ENCODE results near the gene BRCA1.

DNA sequence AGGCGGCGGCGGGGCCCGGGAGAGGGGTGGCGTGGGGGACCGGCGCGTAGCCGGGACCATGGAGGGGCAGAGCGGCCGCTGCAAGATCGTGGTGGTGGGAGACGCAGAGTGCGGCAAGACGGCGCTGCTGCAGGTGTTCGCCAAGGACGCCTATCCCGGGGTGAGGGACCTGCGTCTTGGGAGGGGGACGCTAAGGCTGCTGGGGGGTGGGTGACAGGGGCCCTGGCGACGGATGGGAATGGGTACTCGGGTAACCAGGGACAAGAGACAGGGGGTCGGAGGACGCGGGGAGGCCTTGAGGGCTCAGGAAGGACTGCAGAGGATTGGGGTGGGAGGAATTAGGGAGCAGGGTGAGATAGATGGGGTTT, 99.9 kb downstream of the BRCA1 start:
- TF ChIP-seq, protein P1, sequence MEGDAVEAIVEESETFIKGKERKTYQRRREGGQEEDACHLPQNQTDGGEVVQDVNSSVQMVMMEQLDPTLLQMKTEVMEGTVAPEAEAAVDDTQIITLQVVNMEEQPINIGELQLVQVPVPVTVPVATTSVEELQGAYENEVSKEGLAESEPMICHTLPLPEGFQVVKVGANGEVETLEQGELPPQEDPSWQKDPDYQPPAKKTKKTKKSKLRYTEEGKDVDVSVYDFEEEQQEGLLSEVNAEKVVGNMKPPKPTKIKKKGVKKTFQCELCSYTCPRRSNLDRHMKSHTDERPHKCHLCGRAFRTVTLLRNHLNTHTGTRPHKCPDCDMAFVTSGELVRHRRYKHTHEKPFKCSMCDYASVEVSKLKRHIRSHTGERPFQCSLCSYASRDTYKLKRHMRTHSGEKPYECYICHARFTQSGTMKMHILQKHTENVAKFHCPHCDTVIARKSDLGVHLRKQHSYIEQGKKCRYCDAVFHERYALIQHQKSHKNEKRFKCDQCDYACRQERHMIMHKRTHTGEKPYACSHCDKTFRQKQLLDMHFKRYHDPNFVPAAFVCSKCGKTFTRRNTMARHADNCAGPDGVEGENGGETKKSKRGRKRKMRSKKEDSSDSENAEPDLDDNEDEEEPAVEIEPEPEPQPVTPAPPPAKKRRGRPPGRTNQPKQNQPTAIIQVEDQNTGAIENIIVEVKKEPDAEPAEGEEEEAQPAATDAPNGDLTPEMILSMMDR (IDR thresholded peaks at IDR 0.05) = no peak
- no peak for TF ChIP-seq POLR2A (IDR thresholded peaks at IDR 0.05)
